ENCODE results near the gene CLNK. TPM values are rescaled to one million over a fixed set of nuclear protein-coding genes. Genes with fewer than 3 reads are reported as not detected.

CLNK gene
- total RNA-seq, 4 donors from 2014 or later: under 0.01 to 0.73 TPM; not detected in 2

DNA sequence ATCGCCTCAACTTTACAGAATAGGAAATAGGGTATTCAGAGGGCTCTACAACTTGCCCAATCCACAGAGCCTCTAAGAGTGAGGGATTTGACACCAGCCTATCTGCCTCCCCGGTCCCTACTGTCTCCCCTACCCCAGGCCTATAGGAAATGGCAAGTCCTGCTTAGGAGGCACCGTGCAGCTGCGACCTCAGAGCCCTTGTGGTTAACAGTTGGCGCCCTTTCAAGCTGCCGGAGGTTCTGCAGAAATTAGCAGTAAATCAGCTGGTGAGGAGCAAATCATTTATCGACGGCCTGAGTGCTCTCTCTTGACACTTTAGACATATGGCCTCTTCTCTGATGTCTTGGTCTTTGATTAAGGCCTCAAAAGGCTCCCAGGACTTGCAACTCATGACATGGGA, 96.9 kb downstream of the CLNK start:
- 60 to 100% methylated on average over 1 to 2 of the region's 8 CpGs for WGBS, 2 donors (ENCODE audit: low coverage in 1 of 2)
- Histone ChIP-seq H3K27me3 (peaks cover 3% of the 10 kb centered on the region), H3K4me1 (peaks cover 0 to 13% (median 0%) of the 10 kb centered on the region in 3 donors), H3K9me3 (no peaks in the 10 kb centered on the region), H3K27ac (no peak overlapping the region), H3K36me3 (no peaks in the 10 kb centered on the region), H3K4me3 (no peak overlapping the region)
- no peak for TF ChIP-seq POLR2AphosphoS5 (IDR thresholded peaks at IDR 0.05)
- no peak for TF ChIP-seq CTCF (IDR thresholded peaks at IDR 0.05)
- TF ChIP-seq POLR2A (IDR thresholded peaks at IDR 0.05): no peak
- TF ChIP-seq EP300 (IDR thresholded peaks at IDR 0.05): no peak
- ATAC-seq: no peak

GRCh38 chr4:10587296-10587695, 97.3 kb downstream of the CLNK start:
- Histone ChIP-seq H3K9me3 (no peaks in the 10 kb centered on the region), H3K27ac (no peak overlapping the region), H3K27me3 (peaks cover 3% of the 10 kb centered on the region), H3K36me3 (no peaks in the 10 kb centered on the region), H3K4me1 (peaks cover 0 to 13% (median 0%) of the 10 kb centered on the region in 3 donors), H3K4me3 (no peak overlapping the region)
- 93% methylated on average over 11 of the region's 12 CpGs; no CpG with 5 or more reads in 1 of the 2 donors for WGBS, 2 donors (ENCODE audit: low coverage in 1 of 2)
- ATAC-seq: no peak
- TF ChIP-seq CTCF (IDR thresholded peaks at IDR 0.05) (no peak), EP300 (IDR thresholded peaks at IDR 0.05) (no peak), POLR2AphosphoS5 (IDR thresholded peaks at IDR 0.05) (no peak), POLR2A (IDR thresholded peaks at IDR 0.05) (no peak)

DNA sequence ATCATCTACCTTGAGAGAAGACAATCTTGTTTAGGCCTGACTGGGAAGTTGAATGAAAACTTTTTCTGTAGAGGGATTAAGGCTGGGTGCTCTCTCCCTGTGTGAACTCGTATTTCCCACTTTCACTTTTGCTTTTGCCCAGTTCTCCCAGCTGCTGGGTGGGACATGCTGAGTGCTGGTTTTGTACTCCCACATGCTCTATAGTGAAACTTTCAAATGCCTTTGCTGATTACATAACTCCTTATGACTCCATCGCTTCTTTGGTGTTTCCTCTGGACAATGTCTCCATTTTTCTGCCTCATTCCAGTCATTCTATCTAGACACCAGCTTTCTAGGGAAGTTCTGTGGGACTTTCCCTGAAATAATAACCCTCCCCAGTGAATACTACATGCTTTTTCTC, 100.5 kb downstream of the CLNK start:
- no peaks in the 10 kb centered on the region for H3K9me3 ChIP-seq
- H3K4me3 ChIP-seq: peak overlapping the region in 1 of 2 donors; percentile 30
- peaks cover 6% of the 10 kb centered on the region for H3K27me3 ChIP-seq
- no peaks in the 10 kb centered on the region for H3K36me3 ChIP-seq
- TF ChIP-seq CTCF (IDR thresholded peaks at IDR 0.05): no peak
- peak; percentile 56 for TF ChIP-seq POLR2AphosphoS5 (IDR thresholded peaks at IDR 0.05)
- no peak for TF ChIP-seq EP300 (IDR thresholded peaks at IDR 0.05)
- no peak for TF ChIP-seq POLR2A (IDR thresholded peaks at IDR 0.05)
- ATAC-seq: peak; percentile 65
- 0 to 6% methylated on average over 1 to 2 of the region's 2 CpGs for WGBS, 2 donors (ENCODE audit: low coverage in 1 of 2)
- no peak overlapping the region for H3K27ac ChIP-seq
- H3K4me1 ChIP-seq: peaks cover 0 to 13% (median 0%) of the 10 kb centered on the region in 3 donors

DNA sequence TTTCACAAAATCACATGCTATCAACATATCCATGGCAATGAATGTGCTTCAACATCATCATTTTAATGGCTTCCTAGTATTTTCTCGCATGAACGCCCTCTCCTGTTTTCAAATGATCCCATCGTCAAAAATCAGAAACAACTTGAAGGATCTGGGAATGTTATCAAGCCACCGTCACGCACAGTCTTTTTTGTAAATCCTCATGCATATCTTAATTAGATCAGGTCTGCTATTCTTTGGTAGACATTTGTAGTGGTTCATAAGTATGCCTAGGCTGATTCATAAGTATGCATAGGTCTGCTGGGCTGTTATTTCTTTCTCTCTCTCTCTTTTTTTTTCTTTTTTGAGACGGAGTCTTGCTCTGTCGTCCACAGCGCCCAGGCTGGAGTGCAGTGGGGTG, 101.6 kb downstream of the CLNK start:
- WGBS, 2 donors (ENCODE audit: low coverage in 1 of 2): 89 to 94% methylated on average over 5 to 6 of the region's 8 CpGs
- no peak for ATAC-seq
- H3K27ac ChIP-seq: no peak overlapping the region

More for the DNA sequence above, 101.6 kb downstream of the CLNK start:
- H3K4me3 ChIP-seq: no peak overlapping the region
- H3K27me3 ChIP-seq: peaks cover 6% of the 10 kb centered on the region
- H3K9me3 ChIP-seq: no peaks in the 10 kb centered on the region
- H3K4me1 ChIP-seq: peaks cover 0 to 13% (median 0%) of the 10 kb centered on the region in 3 donors
- H3K36me3 ChIP-seq: no peaks in the 10 kb centered on the region
- no peak for TF ChIP-seq EP300 (IDR thresholded peaks at IDR 0.05)
- no peak for TF ChIP-seq POLR2AphosphoS5 (IDR thresholded peaks at IDR 0.05)
- TF ChIP-seq POLR2A (IDR thresholded peaks at IDR 0.05): no peak
- no peak for TF ChIP-seq CTCF (IDR thresholded peaks at IDR 0.05)
